H9 (cell line): ENCODE data around the gene KLF15. TPM values are rescaled to one million over a fixed set of nuclear protein-coding genes. Genes with fewer than 3 reads are reported as not detected.

ENCODE experiments used
- DNase-seq: peaks from one replicate; pipeline ENCODE4 v3.0.0-alpha.2; 2017
- H2AFZ ChIP-seq: one replicate; pipeline ENCODE4 v1.6.1; 2013; ENCODE audit warnings: mild to moderate bottlenecking, low read length, control low read depth, moderate library complexity
- H2AK5ac ChIP-seq: 2 replicates; pipeline ENCODE4 v1.6.1; 2013; ENCODE audit warnings: low read length, control low read depth, mixed read lengths; ENCODE audit not compliant: insufficient read length
- H2BK120ac ChIP-seq: one replicate; pipeline ENCODE4 v1.6.1; 2013; ENCODE audit warnings: low read depth, mild to moderate bottlenecking, low read length, control low read depth, inconsistent platforms; ENCODE audit not compliant: poor library complexity, severe bottlenecking
- H2BK12ac ChIP-seq: 2 replicates; pipeline ENCODE4 v1.6.1; 2013; ENCODE audit warnings: low read length, control low read depth, mixed read lengths, low read depth; ENCODE audit not compliant: insufficient read length
- H2BK15ac ChIP-seq: 2 replicates; pipeline ENCODE4 v1.6.1; 2013; ENCODE audit warnings: low read depth, low read length, control low read depth
- H2BK20ac ChIP-seq: one replicate; pipeline ENCODE4 v1.6.1; 2013; ENCODE audit warnings: low read depth, mild to moderate bottlenecking, low read length, control low read depth, inconsistent platforms; ENCODE audit not compliant: poor library complexity, severe bottlenecking
- H2BK5ac ChIP-seq: 2 replicates; pipeline ENCODE4 v1.6.1; 2013; ENCODE audit warnings: low read length, control low read depth, mixed read lengths; ENCODE audit not compliant: insufficient read length
- H3K14ac ChIP-seq: 2 replicates; pipeline ENCODE4 v1.6.1; 2013; ENCODE audit warnings: low read length, control low read depth; ENCODE audit not compliant: insufficient read depth
- H3K18ac ChIP-seq: 2 replicates; pipeline ENCODE4 v1.6.1; 2013; ENCODE audit warnings: low read depth, mild to moderate bottlenecking, mixed read lengths, low read length, control low read depth; ENCODE audit not compliant: insufficient read length
- H3K23ac ChIP-seq: 2 replicates; pipeline ENCODE4 v1.6.1; 2013; ENCODE audit warnings: low read length, control low read depth, mixed read lengths, low read depth; ENCODE audit not compliant: insufficient read length
- H3K23me2 ChIP-seq: 2 replicates; pipeline ENCODE4 v1.6.1; 2013; ENCODE audit warnings: low read depth, mild to moderate bottlenecking, mixed read lengths, low read length, control low read depth; ENCODE audit not compliant: insufficient read length, poor library complexity, severe bottlenecking
- H3K27ac ChIP-seq: 2 replicates; pipeline ENCODE4 v1.5.1; 2013; ENCODE audit warnings: low read length, control low read depth, mixed read lengths, low read depth; ENCODE audit not compliant: insufficient read length
- H3K27me3 ChIP-seq: 2 replicates; pipeline ENCODE4 v1.6.1; 2013; ENCODE audit warnings: low read length, control low read depth, inconsistent platforms; ENCODE audit not compliant: insufficient read depth
- H3K4ac ChIP-seq: 2 replicates; pipeline ENCODE4 v1.6.1; 2013; ENCODE audit warnings: low read depth, mild to moderate bottlenecking, control low read depth, inconsistent platforms, low read length, moderate library complexity
- H3K4me1 ChIP-seq: 2 replicates; pipeline ENCODE4 v1.6.1; 2013; ENCODE audit warnings: low read length, control low read depth, inconsistent platforms; ENCODE audit not compliant: insufficient read depth
- H3K4me2 ChIP-seq: 2 replicates; pipeline ENCODE4 v1.6.1; 2013; ENCODE audit warnings: low read length, control low read depth, mixed read lengths; ENCODE audit not compliant: insufficient read length, insufficient read depth
- H3K56ac ChIP-seq: 2 replicates; pipeline ENCODE4 v1.6.1; 2013; ENCODE audit warnings: low read depth, mild to moderate bottlenecking, mixed read lengths, low read length, control low read depth; ENCODE audit not compliant: insufficient read length
- H3K79me1 ChIP-seq: 2 replicates; pipeline ENCODE4 v1.6.1; 2013; ENCODE audit warnings: low read depth, mild to moderate bottlenecking, moderate library complexity, low read length, control low read depth, inconsistent platforms; ENCODE audit not compliant: insufficient read depth, poor library complexity, severe bottlenecking
- H3K79me2 ChIP-seq: 2 replicates; pipeline ENCODE4 v1.6.1; 2013; ENCODE audit warnings: low read length, control low read depth, inconsistent platforms; ENCODE audit not compliant: insufficient read depth
- H3K9ac ChIP-seq: 2 replicates; pipeline ENCODE4 v1.6.1; 2013; ENCODE audit warnings: low read length, control low read depth, mixed read lengths; ENCODE audit not compliant: insufficient read length; ENCODE audit errors: extremely low read depth
- H3K9me3 ChIP-seq: one replicate; pipeline ENCODE4 v1.6.1; 2013; ENCODE audit warnings: low read depth, low read length, inconsistent platforms; ENCODE audit not compliant: control insufficient read depth
- H3T11ph ChIP-seq: one replicate; pipeline ENCODE4 v1.6.1; 2013; ENCODE audit warnings: mild to moderate bottlenecking, low read length, control low read depth, inconsistent platforms
- H4K20me1 ChIP-seq: one replicate; pipeline ENCODE4 v1.6.1; 2013; ENCODE audit not compliant: control insufficient read depth, insufficient read length, insufficient read depth
- H4K5ac ChIP-seq: 2 replicates; pipeline ENCODE4 v1.6.1; 2013; ENCODE audit warnings: low read depth, mild to moderate bottlenecking, mixed read lengths, low read length, control low read depth; ENCODE audit not compliant: insufficient read length
- H4K8ac ChIP-seq: replicated peaks from 2 replicates; pipeline ENCODE4 v1.6.1; 2013; ENCODE audit warnings: low read length, control low read depth, mixed read lengths, low read depth; ENCODE audit not compliant: insufficient read length
- H4K91ac ChIP-seq: 2 replicates; pipeline ENCODE4 v1.6.1; 2013; ENCODE audit warnings: low read depth, mild to moderate bottlenecking, moderate library complexity, mixed read lengths, low read length, control low read depth; ENCODE audit not compliant: insufficient read length
- H3K27ac Mint-ChIP-seq, 3 experiments: 2 replicates in 2 of 3; 3 replicates in 1 of 3; pipeline ENCODE4 v1.8.0; 2020 to 2021; ENCODE audit warnings: mixed read lengths in 3 of 3, mild to moderate bottlenecking in 1 of 3, moderate library complexity in 1 of 3
- H3K27me3 Mint-ChIP-seq: 2 replicates; pipeline ENCODE4 v1.8.0; 2021; ENCODE audit warnings: low read depth, mild to moderate bottlenecking, moderate library complexity, mixed read lengths
- H3K36me3 Mint-ChIP-seq, 3 experiments: 2 replicates in 2 of 3; 3 replicates in 1 of 3; pipeline ENCODE4 v1.8.0; 2020 to 2021; ENCODE audit warnings: low read depth in 3 of 3, mixed read lengths in 3 of 3; ENCODE audit not compliant: insufficient read depth in 1 of 3
- H3K4me1 Mint-ChIP-seq, 2 experiments: 2 replicates each; pipeline ENCODE4 v1.8.0; 2020; ENCODE audit warnings: mixed read lengths in 2 of 2
- H3K4me3 Mint-ChIP-seq, 2 experiments: 2 replicates in 1 of 2; 3 replicates in 1 of 2; pipeline ENCODE4 v1.8.0; 2020 to 2021; ENCODE audit warnings: mild to moderate bottlenecking in 2 of 2, mixed read lengths in 2 of 2, moderate library complexity in 1 of 2
- H3K9me3 Mint-ChIP-seq, 2 experiments: 2 replicates in 1 of 2; 3 replicates in 1 of 2; pipeline ENCODE4 v1.8.0; 2020; ENCODE audit warnings: mild to moderate bottlenecking in 2 of 2, mixed read lengths in 2 of 2, moderate library complexity in 1 of 2
- CTCF ChIP-seq: fragments of 200-600 bp; sonication (generic); conservative IDR thresholded peaks from 3 replicates; pipeline ENCODE4 v1.8.0; 2021; ENCODE audit warnings: antibody characterized with exemption, mild to moderate bottlenecking
- WGBS: extraction: QIAGEN DNeasy Blood & Tissue Kit; methylation state at CpG from one replicate; pipeline ENCODE4 v1.1.7; 2013; ENCODE audit warnings: missing lambda C conversion rate, low lambda C conversion rate, mixed read lengths; ENCODE audit not compliant: insufficient read length; ENCODE audit errors: extremely low coverage; 5-methylcytosine and 5-hydroxymethylcytosine counted together
- total RNA-seq: library from RNA; stranded (reverse); gene quantifications from 2 replicates; pipeline ENCODE4 v1.2.1, GENCODE V29; 2021

KLF15 gene
- total RNA-seq, 1 experiment from 2014 or later = 10.8 TPM

GRCh38 chr3:126380011-126380768, 23.0 kb upstream of the KLF15 start:
- Histone ChIP-seq H3K27me3 (no peaks in the 10 kb centered on the region), H3K79me1 (no peaks in the 10 kb centered on the region), H3K4me2 (no peak overlapping the region), H2BK15ac (no peak overlapping the region), H3K56ac (no peak overlapping the region), H3K23me2 (no peaks in the 10 kb centered on the region), H4K5ac (no peak overlapping the region), H4K91ac (no peak overlapping the region), H3K18ac (no peak overlapping the region), H4K20me1 (no peaks in the 10 kb centered on the region), H3T11ph (no peak overlapping the region), H3K9ac (no peak overlapping the region), H2BK20ac (no peak overlapping the region), H3K9me3 (no peaks in the 10 kb centered on the region), H3K4me1 (peaks cover 3% of the 10 kb centered on the region), H3K14ac (no peak overlapping the region; the same call in 1 of the 2 replicates), H3K79me2 (no peaks in the 10 kb centered on the region), H3K23ac (no peak overlapping the region), H2AK5ac (no peak overlapping the region), H2BK5ac (no peak overlapping the region), H3K27ac (no peak overlapping the region), H2BK120ac (no peak overlapping the region), H4K8ac (no peak overlapping the region), H2BK12ac (no peak overlapping the region), H2AFZ (no peak overlapping the region), H3K4ac (no peak overlapping the region)
- H3K9me3 Mint-ChIP-seq = peaks cover 3 to 12% of the 10 kb centered on the region in 2 experiments; a peak in 4 of 5 replicates
- no peak for TF ChIP-seq CTCF
- no peak for DNase-seq
- H3K36me3 Mint-ChIP-seq = no peaks in the 10 kb centered on the region; a peak in 1 of 7 replicates
- H3K4me1 Mint-ChIP-seq = peaks cover 17 to 21% of the 10 kb centered on the region in 2 experiments
- peaks cover 12% of the 10 kb centered on the region for H3K27me3 Mint-ChIP-seq
- H3K4me3 Mint-ChIP-seq = no peak overlapping the region
- H3K27ac Mint-ChIP-seq = peak overlapping the region in 1 of 3 experiments; percentile 40; a peak in 2 of 7 replicates
- WGBS = no CpG with 5 or more reads among the region's 17 CpGs
